Stimulated activated CD4-positive, alpha-beta T cell treated with anti-CD3 and anti-CD28 coated beads, Interleukin-4, amount 100 ng/mL, for 1 hour (primary cell): ENCODE results near the gene COL4A1.

Experiments
- DNase-seq: peaks from one replicate; pipeline ENCODE4 v3.0.0-alpha.2; 2020

COL4A1 gene

GRCh38 chr13:110291286-110291685, 15.7 kb downstream of the COL4A1 start:
- DNase-seq: no peak

- DNase-seq: no peak
Observed at GRCh38 chr13:110290826-110291225, 16.1 kb downstream of the COL4A1 start.

- no peak for DNase-seq
Observed at GRCh38 chr13:110290153-110290552, 16.8 kb downstream of the COL4A1 start.

GRCh38 chr13:110289661-110290060, 17.3 kb downstream of the COL4A1 start:
- DNase-seq: no peak

- no peak for DNase-seq
Observed at GRCh38 chr13:110289174-110289573, 17.8 kb downstream of the COL4A1 start.

GRCh38 chr13:110286833-110287819, 19.8 kb downstream of the COL4A1 start:
- DNase-seq: no peak

GRCh38 chr13:110285991-110286832, 20.7 kb downstream of the COL4A1 start:
- no peak for DNase-seq

- no peak for DNase-seq
Observed at GRCh38 chr13:110284779-110285484, 22.0 kb downstream of the COL4A1 start.

GRCh38 chr13:110283736-110284517, 23.0 kb downstream of the COL4A1 start:
- DNase-seq: no peak

- DNase-seq: no peak
Observed at GRCh38 chr13:110282316-110282841, 24.6 kb downstream of the COL4A1 start.

GRCh38 chr13:110281736-110282135, 25.2 kb downstream of the COL4A1 start:
- no peak for DNase-seq

GRCh38 chr13:110280985-110281688, 25.8 kb downstream of the COL4A1 start:
- DNase-seq: no peak

- no peak for DNase-seq
Observed at GRCh38 chr13:110280231-110280813, 26.6 kb downstream of the COL4A1 start.

GRCh38 chr13:110279684-110280083, 27.3 kb downstream of the COL4A1 start:
- no peak for DNase-seq

- DNase-seq: no peak
Observed at GRCh38 chr13:110278859-110279258, 28.1 kb downstream of the COL4A1 start.

- DNase-seq: no peak
Observed at GRCh38 chr13:110277357-110277975, 29.5 kb downstream of the COL4A1 start.

GRCh38 chr13:110276553-110276950, 30.4 kb downstream of the COL4A1 start:
- DNase-seq: no peak

GRCh38 chr13:110275931-110276552, 30.9 kb downstream of the COL4A1 start:
- no peak for DNase-seq

GRCh38 chr13:110274687-110275086, 32.3 kb downstream of the COL4A1 start:
- no peak for DNase-seq

- DNase-seq: no peak
Observed at GRCh38 chr13:110273254-110273653, 33.7 kb downstream of the COL4A1 start.
